Naive B cell (primary cell): ENCODE measurements around the gene ATF4. TPM values are rescaled to one million over a fixed set of nuclear protein-coding genes. Genes with fewer than 3 reads are reported as not detected.
A peak's percentile ranks its signal among the peaks of the same experiment; 100 is the strongest.

ENCODE experiments used
- ATAC-seq, 2 donors: fragments of 150-1000 bp; cut with Tn5 transposase; 2 replicates each; pipeline ENCODE4 v1.10.0; 2021; ENCODE audit warnings: low read depth in 2 of 2, mild to moderate bottlenecking in 2 of 2, moderate library complexity in 2 of 2
- DNase-seq: peaks from one replicate; pipeline ENCODE4 v3.0.0; 2022
- H3K27ac Mint-ChIP-seq, 6 donors: one replicate each; pipeline ENCODE4 v1.8.0; 2020 to 2022; ENCODE audit warnings: mild to moderate bottlenecking in 6 of 6, mixed read lengths in 6 of 6, moderate library complexity in 5 of 6, inconsistent platforms in 2 of 6
- H3K27me3 Mint-ChIP-seq, 3 donors: one replicate each; pipeline ENCODE4 v1.8.0; 2021 to 2022; ENCODE audit warnings: mixed read lengths in 3 of 3, mild to moderate bottlenecking in 1 of 3
- H3K36me3 Mint-ChIP-seq, 2 donors: one replicate each; pipeline ENCODE4 v1.8.0; 2020 to 2022; ENCODE audit warnings: mixed read lengths in 2 of 2, inconsistent platforms in 1 of 2, mild to moderate bottlenecking in 1 of 2
- H3K4me1 Mint-ChIP-seq, 3 donors: one replicate each; pipeline ENCODE4 v1.8.0; 2020 to 2022; ENCODE audit warnings: mixed read lengths in 3 of 3, inconsistent platforms in 1 of 3, mild to moderate bottlenecking in 1 of 3, moderate library complexity in 1 of 3
- H3K4me3 Mint-ChIP-seq, 8 donors: one replicate each; pipeline ENCODE4 v1.8.0; 2020 to 2022; ENCODE audit warnings: mild to moderate bottlenecking in 8 of 8, mixed read lengths in 8 of 8, moderate library complexity in 8 of 8, inconsistent platforms in 2 of 8
- H3K9me3 Mint-ChIP-seq, 7 donors: one replicate each; pipeline ENCODE4 v1.8.0; 2020 to 2022; ENCODE audit warnings: mixed read lengths in 7 of 7, mild to moderate bottlenecking in 5 of 7, inconsistent platforms in 2 of 7, moderate library complexity in 1 of 7
- polyA plus RNA-seq, 6 donors: library from polyadenylated mRNA; unstranded; fragments of 300-500 nt; fragmentation: Illumina TruSeq; gene quantifications; one replicate each; pipeline ENCODE4 v1.2.3, GENCODE V29; 2021; ENCODE audit warnings: low read depth in 6 of 6

ATF4 gene
- polyA plus RNA-seq, 6 donors from 2014 or later, result 74.9 to 159 (median 98.9) TPM

DNA sequence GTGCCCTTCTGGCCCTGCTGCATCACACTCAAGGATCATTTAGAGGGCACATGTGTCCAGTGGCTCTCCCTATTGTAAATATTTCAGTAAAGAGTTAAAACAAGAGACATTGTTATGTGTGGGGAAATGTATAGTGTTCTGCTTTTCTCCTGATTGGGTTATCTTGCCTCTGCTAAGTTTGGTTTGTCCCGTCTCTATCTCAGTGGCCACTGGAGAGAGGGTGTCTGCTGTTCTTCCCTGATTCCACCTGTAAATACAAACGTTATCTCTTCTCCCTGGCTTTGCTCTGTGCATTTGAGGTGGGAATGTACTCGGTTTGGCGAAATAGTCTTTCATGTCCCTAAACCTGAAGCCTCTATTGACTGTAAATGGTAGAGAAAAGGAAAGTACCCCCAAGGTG is 12.0 kb upstream of the ATF4 start:
- peaks cover 37 to 48% (median 40%) of the 10 kb centered on the region in 3 donors for H3K4me1 Mint-ChIP-seq
- ATAC-seq (no peak), DNase-seq (no peak)
- no peaks in the 10 kb centered on the region for H3K27me3 Mint-ChIP-seq
- peaks cover 20 to 27% of the 10 kb centered on the region in 2 donors for H3K36me3 Mint-ChIP-seq
- H3K9me3 Mint-ChIP-seq, result no peaks in the 10 kb centered on the region
- peak overlapping the region in 1 of 8 donors; percentile 21 for H3K4me3 Mint-ChIP-seq
- peak overlapping the region in 4 of 6 donors; percentile 1 to 89 (median 27) for H3K27ac Mint-ChIP-seq

DNA sequence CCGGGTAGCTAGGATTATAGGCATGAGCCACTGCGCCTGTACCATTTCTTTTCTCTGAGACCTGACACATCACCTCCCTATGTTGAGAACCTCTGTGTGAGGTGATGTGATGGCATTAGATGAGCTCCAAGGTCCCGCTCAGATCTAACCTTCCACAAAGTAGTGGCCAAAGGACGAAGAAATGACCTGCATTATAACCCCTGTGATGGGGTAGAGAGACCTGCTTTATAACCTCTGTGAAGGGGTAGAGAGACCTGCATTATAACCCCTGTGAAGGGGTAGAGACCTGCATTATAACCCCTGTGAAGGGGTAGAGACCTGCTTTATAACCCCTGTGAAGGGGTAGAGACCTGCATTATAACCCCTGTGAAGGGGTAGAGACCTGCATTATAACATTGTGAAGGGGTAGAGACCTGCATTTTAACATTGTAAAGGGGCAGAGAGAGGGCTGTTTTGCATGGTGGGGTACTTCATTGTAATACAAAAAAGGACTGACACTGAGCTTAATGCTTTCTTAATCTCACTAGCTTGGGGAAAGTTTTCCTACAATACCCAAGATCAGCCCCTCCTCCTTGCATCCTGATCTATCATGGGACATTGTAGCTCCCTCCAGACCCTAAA is 9.7 kb upstream of the ATF4 start:
- no peak for DNase-seq
- Mint-ChIP-seq H3K27me3 (no peaks in the 10 kb centered on the region), H3K4me1 (peaks cover 37 to 41% (median 38%) of the 10 kb centered on the region in 3 donors), H3K36me3 (peaks cover 28 to 31% of the 10 kb centered on the region in 2 donors), H3K4me3 (peak overlapping the region in 1 of 8 donors; percentile 16), H3K9me3 (no peaks in the 10 kb centered on the region), H3K27ac (no peak overlapping the region)
- no peak for ATAC-seq

- Mint-ChIP-seq H3K9me3 (no peaks in the 10 kb centered on the region), H3K27me3 (no peaks in the 10 kb centered on the region), H3K4me1 (peaks cover 38 to 40% (median 39%) of the 10 kb centered on the region in 3 donors), H3K36me3 (peaks cover 26 to 27% of the 10 kb centered on the region in 2 donors), H3K4me3 (no peak overlapping the region), H3K27ac (no peak overlapping the region)
- ATAC-seq (no peak), DNase-seq (no peak)
Observed at GRCh38 chr22:39511226-39511625, 9.1 kb upstream of the ATF4 start.

GRCh38 chr22:39512026-39512425 is 8.3 kb upstream of the ATF4 start:
- Mint-ChIP-seq H3K36me3 (peaks cover 20% of the 10 kb centered on the region in 2 donors), H3K4me1 (peaks cover 32 to 35% (median 34%) of the 10 kb centered on the region in 3 donors), H3K9me3 (no peaks in the 10 kb centered on the region)

DNA sequence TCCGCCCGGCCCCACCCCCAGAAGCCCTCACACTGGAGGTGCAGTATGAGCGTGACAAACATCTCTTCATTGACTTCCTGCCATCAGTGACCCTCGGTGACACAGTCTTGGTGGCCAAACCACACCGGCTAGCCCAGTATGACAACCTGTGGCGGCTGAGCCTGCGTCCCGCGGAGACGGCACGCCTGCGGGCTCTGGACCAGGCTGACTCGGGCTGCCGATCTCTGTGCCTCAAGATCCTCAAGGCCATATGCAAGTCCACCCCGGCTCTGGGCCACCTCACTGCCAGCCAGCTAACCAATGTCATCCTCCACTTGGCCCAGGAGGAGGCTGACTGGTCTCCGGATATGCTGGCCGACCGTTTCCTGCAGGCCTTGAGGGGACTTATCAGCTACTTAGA is 6.6 kb upstream of the ATF4 start:
- DNase-seq (no peak), ATAC-seq (no peak)
- Mint-ChIP-seq H3K4me1 (peaks cover 26 to 37% (median 26%) of the 10 kb centered on the region in 3 donors), H3K4me3 (no peak overlapping the region), H3K36me3 (peaks cover 19 to 20% of the 10 kb centered on the region in 2 donors), H3K27me3 (no peaks in the 10 kb centered on the region), H3K9me3 (no peaks in the 10 kb centered on the region), H3K27ac (peak overlapping the region in 1 of 6 donors; percentile 73)

More at GRCh38 chr22:39512026-39512425, 8.3 kb upstream of the ATF4 start:
- Mint-ChIP-seq H3K27me3 (no peaks in the 10 kb centered on the region), H3K4me3 (no peak overlapping the region), H3K27ac (no peak overlapping the region)
- no peak for ATAC-seq
- DNase-seq, result no peak

- H3K27me3 Mint-ChIP-seq, result no peaks in the 10 kb centered on the region
- H3K4me1 Mint-ChIP-seq, result peaks cover 22 to 40% (median 24%) of the 10 kb centered on the region in 3 donors
- peaks cover 15 to 16% of the 10 kb centered on the region in 2 donors for H3K36me3 Mint-ChIP-seq
- DNase-seq (peak; percentile 46), ATAC-seq (peak; percentile 32 to 40)
- H3K27ac Mint-ChIP-seq, result peak overlapping the region in 2 of 6 donors; percentile 17 to 86
- H3K9me3 Mint-ChIP-seq, result no peaks in the 10 kb centered on the region
- H3K4me3 Mint-ChIP-seq, result peak overlapping the region in 1 of 8 donors; percentile 64
Observed at GRCh38 chr22:39514373-39514973, 5.9 kb upstream of the ATF4 start.

- H3K36me3 Mint-ChIP-seq, result peaks cover 10 to 12% of the 10 kb centered on the region in 2 donors
- peaks cover 0 to 4% (median 0%) of the 10 kb centered on the region in 7 donors for H3K9me3 Mint-ChIP-seq
- peak overlapping the region in 2 of 6 donors; percentile 66 to 93 for H3K27ac Mint-ChIP-seq
- peak overlapping the region in 2 of 8 donors; percentile 54 to 71 for H3K4me3 Mint-ChIP-seq
- peaks cover 20 to 35% (median 22%) of the 10 kb centered on the region in 3 donors for H3K4me1 Mint-ChIP-seq
- ATAC-seq, result no peak
- DNase-seq, result no peak
- no peaks in the 10 kb centered on the region for H3K27me3 Mint-ChIP-seq
Observed at GRCh38 chr22:39515266-39516050, 4.9 kb upstream of the ATF4 start.

DNA sequence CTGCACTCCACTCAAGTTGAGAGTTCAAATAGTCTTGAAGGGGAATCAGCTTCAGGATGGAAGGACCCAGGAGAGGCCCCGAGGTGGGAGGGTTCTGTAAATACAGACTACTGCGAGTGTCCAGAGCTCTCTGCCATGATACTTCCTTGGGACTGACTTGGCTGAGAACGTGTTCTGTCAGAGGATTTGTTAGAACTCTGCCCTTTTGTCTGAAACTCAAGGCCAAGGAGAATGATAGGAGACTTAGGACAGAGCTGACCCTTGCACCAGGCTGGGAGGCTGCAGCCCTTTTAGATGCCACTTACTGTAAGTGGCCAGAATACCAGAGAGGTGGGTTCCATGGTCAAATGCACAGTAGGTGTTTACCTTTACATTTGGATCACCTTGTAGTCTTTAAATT is 2.9 kb upstream of the ATF4 start:
- peak overlapping the region in 1 of 6 donors; percentile 79 for H3K27ac Mint-ChIP-seq
- ATAC-seq, result no peak
- no peaks in the 10 kb centered on the region for H3K27me3 Mint-ChIP-seq
- peaks cover 12 to 18% of the 10 kb centered on the region in 2 donors for H3K36me3 Mint-ChIP-seq
- peak overlapping the region in 2 of 8 donors; percentile 61 to 90 for H3K4me3 Mint-ChIP-seq
- peaks cover 0 to 4% (median 0%) of the 10 kb centered on the region in 7 donors for H3K9me3 Mint-ChIP-seq
- DNase-seq, result no peak
- H3K4me1 Mint-ChIP-seq, result peaks cover 30 to 41% (median 32%) of the 10 kb centered on the region in 3 donors

GRCh38 chr22:39518144-39518786 is 2.1 kb upstream of the ATF4 start:
- Mint-ChIP-seq H3K4me3 (peak overlapping the region in 7 of 8 donors; percentile 81 to 100 (median 97)), H3K9me3 (peaks cover 0 to 4% (median 0%) of the 10 kb centered on the region in 7 donors), H3K27ac (peak overlapping the region in 1 of 6 donors; percentile 99), H3K36me3 (peaks cover 7 to 18% of the 10 kb centered on the region in 2 donors), H3K27me3 (no peaks in the 10 kb centered on the region), H3K4me1 (peaks cover 33 to 49% (median 38%) of the 10 kb centered on the region in 3 donors)
- ATAC-seq, result no peak
- DNase-seq, result no peak

- H3K4me3 Mint-ChIP-seq, result peak overlapping the region; percentile 90 to 100 (median 98)
- H3K27me3 Mint-ChIP-seq, result no peaks in the 10 kb centered on the region
- DNase-seq (no peak), ATAC-seq (no peak)
- peaks cover 7 to 16% of the 10 kb centered on the region in 2 donors for H3K36me3 Mint-ChIP-seq
- H3K4me1 Mint-ChIP-seq, result peaks cover 34 to 52% (median 42%) of the 10 kb centered on the region in 3 donors
- H3K9me3 Mint-ChIP-seq, result peaks cover 0 to 4% (median 0%) of the 10 kb centered on the region in 7 donors
- peak overlapping the region in 5 of 6 donors; percentile 79 to 100 (median 99) for H3K27ac Mint-ChIP-seq
Observed at GRCh38 chr22:39518996-39519680, 1.2 kb upstream of the ATF4 start.

DNA sequence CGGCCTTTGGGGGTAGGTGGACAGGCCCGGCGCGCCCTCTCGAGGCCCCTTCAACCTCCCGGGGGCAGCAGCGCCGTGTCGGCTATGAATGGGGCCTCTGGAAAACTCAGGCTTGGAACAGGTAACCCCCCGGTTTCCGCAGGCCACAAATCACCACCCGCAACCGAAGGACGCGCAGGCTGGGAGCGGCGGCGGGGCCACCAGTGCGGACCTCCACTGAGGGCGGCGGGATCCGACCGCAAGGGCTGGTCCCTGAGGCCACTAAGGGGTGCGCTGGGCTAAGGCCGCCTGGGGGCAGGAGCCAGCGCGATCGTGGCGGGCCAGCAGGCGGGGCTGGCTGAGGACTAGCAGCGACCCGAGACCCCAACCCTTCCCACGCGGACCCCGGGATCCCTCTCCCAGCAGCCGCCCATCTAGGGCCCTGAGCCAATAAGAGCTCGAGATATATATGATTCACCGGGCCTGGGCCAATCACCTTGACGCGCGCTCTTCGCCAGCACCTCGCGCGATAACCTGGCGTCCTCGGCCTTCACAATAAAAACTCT is 609 bp upstream of the ATF4 start:
- peaks cover under 1 to 10% of the 10 kb centered on the region in 2 donors for H3K36me3 Mint-ChIP-seq
- peak; percentile 95 for DNase-seq
- H3K27ac Mint-ChIP-seq, result peak overlapping the region; percentile 98 to 100 (median 99)
- H3K27me3 Mint-ChIP-seq, result no peaks in the 10 kb centered on the region
- peak overlapping the region; percentile 90 to 100 (median 98) for H3K4me3 Mint-ChIP-seq
- ATAC-seq, result peak; percentile 91 to 93
- H3K9me3 Mint-ChIP-seq, result peaks cover 0 to 4% (median 0%) of the 10 kb centered on the region in 7 donors
- peaks cover 32 to 53% (median 44%) of the 10 kb centered on the region in 3 donors for H3K4me1 Mint-ChIP-seq
